Islet precursor cell (in vitro differentiated cells): ENCODE measurements around the gene CARD10.
A peak's percentile ranks its signal among the peaks of the same experiment; 100 is the strongest.

Experiments
- DNase-seq: peaks from one replicate; pipeline ENCODE4 v3.0.0-alpha.2; 2018

The CARD10 gene

DNA sequence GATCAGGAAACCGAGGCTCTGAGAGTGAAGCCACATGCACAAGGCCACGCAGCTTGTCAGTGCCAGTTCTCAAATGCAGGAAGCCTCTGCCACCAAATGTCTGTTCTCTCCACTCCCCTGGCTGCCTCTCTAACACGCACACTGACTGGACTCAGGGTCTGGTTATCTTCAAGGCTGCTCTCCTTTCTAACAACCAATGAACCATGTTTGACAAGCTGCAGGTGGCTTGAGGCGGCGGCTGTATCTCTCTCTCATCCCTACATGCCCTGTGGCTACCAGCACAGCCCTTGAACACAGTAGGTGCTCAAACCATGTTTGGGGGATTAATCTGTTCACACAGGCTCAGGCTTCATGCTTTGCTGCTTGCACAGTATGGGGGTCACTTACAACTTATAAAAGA lies 56.8 kb downstream of the CARD10 start:
- DNase-seq: no peak

DNA sequence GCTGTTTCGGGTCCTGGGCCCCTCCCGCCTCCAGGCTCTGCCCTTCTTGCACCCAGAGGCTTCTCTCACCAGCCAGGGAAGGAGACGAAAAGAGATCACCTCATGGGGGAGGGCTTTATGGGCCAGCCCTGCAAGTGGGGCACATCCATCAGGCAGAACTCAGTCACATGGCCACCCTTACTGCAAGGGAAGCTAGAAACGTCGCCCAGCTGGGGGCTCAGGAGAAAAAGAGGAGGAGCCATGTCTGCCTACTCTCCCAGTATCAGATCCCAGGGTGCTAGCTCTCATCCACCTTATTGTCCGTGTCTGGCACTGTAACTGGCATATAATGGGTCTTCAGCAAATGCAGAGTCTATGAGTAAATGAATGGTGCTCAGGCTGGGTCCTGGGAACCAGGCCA lies 57.3 kb downstream of the CARD10 start:
- DNase-seq: no peak

DNA sequence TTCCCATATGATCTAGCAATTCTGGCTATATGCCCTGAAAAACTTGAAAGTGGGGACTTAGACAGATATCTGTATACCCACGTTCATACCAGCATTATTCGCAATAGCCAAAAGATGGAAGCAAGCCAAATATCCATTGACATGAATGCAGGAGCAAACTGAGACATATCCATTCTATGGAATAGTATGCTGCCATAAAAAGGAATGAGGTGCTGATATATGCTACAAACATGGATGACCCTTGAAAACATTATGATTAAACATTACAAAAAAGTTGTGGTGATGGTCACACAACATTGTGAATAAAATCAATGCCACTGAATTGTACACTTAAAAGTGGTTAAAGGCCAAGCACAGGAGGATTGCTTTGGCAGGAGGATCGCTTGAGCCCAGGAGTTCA lies 58.5 kb downstream of the CARD10 start:
- no peak for DNase-seq

DNA sequence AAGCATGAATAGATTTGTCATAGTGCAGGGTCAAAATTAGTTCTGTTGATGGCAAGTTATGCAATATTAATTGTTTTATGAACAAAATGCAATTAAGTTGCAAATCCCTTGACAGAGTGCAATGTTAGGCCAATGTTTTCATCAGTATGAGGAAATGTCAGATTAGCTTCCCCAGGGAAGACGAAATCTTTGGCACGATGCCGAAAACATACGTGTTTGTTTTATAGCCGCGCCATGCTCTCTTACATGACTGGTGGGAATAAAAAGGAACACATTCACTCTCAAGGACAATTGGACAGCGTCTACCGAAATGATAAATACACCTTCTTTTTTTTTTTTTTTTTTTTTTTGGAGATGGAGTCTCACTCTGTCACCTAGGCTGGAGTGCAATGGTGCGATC lies 60.0 kb downstream of the CARD10 start:
- no peak for DNase-seq

DNA sequence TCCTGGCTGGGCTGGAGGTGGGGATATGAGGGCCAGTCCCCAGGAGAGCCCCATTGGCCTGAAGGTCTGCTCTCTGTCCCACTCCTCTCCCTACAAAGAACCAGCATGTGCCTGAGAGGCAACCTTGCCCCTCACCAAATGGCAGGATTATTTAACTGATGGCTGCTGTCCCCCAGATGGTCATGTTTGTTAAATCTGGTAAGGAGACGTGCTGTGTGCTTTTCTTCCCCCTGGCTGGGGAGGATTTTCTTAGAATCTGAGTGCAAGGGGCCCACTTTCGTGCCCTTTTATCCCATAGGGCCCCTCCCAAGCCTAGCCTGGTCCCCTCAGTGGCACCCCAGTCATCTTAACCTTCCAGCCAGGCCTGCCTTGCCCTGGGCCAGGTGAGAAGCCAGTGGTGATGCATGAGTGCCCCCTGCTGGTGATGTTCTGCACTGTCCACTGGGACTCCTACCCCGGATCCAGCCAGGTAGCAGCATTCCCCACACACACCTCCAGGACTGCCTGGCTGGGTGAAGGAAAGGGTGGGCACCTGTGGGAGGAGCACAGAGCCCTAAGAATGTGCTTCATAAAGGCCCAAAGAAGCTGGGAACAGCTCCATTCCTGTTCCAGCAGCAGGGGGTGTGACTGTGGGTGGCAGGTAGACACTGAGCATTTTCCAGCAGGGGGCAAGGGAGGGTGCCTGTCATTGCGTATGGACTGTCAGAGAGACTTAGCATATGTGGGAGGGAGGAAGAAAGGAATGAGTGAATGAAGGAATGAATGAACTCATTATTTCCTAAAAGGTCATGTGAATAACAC lies 61.9 kb downstream of the CARD10 start:
- peak; percentile 93 for DNase-seq

DNA sequence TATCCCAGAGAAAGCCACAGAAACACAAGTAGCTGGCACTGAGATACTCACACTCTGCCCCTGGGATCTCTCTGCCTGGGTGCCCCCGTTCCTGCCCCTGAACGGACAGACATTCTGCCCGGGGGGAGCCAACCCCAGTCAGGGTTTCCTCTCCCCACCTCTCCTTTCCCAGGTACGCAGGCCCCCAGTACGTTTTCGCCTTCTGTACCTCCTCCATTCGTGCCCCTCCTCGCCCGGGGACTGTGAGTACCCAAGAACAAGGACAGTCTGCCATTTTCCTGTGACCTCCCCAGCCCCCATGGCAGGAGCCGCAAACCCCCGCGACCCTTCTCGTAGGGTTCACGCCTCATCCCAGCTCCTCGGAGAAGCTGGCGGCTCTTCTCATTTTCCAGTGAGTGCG lies 62.9 kb downstream of the CARD10 start:
- DNase-seq: no peak

DNA sequence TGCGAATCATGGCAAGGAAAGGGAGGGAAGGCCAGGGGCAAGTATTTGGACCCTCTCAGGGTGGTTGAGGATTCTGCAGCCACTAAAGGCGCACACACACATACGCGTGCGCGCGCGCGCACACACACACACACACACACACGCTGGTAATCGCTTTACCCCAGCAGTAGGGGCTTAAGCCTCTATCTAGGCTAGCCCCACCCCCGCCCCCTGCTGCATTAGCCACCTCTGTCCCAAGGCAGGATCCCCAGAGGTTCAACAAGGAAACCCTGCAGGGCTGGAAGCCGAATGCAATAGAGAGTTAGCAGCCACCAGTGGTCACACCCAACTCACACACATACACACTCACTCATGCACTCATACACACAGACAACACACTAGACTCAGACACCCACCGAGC lies 63.3 kb downstream of the CARD10 start:
- no peak for DNase-seq

DNA sequence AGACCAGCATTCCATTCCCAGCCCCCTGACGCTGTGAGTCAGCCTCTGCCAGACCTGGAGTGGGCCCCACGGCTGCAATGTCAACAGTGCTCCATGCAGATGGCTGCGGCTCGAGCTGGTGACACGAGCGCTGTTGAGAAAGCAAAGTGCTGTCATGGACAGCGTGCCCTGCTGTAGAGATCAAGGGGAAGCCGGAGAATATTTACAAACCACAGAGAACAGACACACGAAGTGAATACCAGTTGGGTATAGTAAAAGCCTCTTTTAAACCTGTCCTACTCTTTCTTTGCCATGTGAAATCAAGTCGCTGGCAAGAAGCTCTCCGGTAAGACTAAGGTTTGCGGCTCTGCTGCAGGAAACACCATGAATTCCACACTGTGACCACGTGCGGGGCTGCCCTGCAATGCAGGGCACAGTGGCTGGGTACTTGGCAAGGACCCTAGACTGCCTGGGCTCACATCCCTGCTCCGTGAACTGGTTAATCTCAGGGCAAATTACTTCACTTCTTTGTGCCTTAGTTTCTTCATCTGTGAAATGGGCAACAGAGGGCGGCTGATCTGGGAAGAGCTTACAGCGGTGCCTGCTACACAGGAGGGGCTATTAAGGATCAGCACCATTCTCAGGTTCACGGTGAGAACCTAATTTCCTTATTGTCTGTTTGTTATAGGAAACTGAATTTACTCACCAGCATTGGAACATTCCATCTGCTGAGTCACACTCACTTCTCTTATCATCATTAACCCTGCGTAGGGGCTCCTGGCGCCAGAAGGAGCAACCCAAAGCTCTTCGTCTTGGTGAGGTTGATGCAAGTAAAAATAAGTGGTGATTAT lies 64.1 kb downstream of the CARD10 start:
- peak; percentile 81 for DNase-seq

DNA sequence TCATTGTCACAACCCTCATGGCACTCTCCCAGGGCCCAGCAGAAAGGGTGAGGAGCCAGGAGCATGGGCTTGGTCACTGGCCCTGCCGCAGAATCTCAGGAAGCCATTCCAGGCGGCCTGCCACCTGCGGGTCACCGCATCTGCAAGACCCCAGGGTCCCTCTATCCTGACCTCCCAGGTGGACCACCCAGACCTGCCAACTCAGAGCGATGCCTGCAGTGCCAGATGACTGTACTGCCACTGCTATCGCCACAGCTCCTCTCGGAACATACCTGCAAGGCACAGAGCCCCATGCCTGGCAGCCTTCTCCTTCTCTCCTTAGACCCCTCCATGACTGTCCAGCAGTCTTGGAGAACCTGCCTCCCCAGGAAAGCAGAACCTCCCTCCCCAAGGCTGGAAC lies 65.5 kb downstream of the CARD10 start:
- no peak for DNase-seq

DNA sequence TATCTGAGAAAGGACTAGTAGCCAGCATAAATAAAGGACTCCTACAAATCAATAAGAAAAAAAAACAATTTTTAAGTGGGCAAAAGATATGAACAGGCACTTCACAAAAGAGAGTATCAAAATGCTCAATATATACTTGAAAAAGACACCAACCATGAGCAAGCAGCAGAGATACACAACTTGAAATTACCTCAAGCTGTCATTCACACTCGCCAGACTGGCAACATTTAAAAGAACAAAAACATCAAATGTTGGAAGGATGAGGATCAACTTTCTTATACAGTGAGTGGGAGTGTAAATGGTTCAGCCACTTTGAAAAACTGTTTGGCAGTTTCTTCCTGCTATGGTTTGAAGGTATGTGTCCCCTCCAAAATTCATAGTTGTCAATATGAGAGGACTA lies 68.0 kb downstream of the CARD10 start:
- DNase-seq: no peak

DNA sequence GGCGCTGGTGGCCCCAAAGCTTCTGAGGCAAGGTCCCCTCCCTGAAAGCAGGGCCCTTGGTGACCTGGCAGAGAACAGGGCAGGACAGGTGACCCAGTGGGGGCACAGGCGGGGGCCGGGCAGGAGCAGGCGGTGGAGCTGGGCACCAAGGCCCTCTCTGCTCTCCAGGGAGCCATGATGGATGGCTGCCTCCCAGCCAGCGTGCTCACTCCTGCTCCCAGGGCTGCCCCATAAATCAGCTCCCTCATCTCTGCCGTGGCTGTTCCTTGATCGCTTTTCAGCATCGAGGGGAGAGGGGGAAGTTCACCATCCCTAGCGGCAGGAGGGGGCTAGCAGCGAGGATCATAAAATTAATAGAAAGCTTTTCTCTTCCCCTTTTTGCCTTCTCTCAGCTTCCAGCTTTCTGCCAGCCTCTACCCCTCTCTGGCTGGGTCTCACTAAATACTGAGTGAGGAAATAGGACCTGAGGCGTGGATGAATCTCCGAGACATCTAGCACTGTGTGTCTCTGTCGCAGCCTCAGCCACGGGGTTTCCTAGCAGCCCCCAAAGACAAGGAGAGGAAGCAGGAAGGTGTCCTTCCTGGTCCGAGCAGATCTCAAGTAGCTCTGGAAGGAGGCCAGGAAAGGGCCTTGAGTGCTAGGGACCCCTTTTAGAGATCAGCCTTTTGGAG lies 69.7 kb downstream of the CARD10 start:
- DNase-seq: no peak

DNA sequence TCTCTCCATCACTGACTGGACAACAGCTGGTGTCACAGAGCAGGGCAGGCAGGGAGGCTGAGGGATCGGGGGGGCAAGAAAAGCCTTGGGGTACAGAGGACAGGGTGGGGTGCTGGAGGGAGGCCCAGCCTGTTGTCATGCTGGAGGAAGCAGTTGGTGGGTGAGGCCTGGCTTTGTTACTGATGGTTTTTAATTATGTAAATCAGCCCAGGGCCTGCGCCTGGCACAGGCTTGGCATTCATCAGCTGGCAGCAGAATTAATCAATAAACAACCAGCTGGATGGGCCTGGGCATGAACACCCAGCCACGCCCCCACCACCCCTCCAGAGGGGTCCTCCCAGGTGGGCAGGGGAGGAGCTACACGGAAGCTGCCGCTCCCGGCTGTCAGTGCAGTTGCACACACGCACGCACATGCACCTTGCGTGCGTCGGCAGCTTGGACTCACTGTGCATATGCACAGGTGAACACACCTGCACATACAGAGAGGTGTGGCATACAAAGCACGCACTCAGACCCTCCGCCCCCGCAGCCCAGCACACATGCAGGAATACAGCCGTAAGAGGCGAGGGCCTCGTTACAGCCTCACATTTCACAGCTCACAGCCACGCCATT lies 70.6 kb downstream of the CARD10 start:
- DNase-seq: no peak

DNA sequence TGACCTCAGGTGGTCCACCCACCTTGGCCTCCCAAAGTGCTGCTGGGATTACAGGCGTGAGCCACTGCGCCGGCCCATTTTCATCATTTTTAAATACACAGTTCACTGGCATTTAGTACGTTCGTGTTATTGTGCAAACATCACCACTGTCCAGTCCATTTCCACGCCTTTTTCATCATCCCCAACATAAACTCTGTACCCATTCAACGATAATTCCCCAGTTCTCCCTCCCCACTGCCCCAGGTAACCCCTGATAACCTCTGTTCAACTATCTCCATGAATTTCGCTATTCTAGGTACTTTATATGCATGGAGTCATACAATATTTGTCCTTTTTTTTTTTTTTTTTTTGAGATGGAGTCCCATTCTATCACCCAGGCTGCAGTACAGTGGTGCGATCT lies 73.7 kb downstream of the CARD10 start:
- no peak for DNase-seq

DNA sequence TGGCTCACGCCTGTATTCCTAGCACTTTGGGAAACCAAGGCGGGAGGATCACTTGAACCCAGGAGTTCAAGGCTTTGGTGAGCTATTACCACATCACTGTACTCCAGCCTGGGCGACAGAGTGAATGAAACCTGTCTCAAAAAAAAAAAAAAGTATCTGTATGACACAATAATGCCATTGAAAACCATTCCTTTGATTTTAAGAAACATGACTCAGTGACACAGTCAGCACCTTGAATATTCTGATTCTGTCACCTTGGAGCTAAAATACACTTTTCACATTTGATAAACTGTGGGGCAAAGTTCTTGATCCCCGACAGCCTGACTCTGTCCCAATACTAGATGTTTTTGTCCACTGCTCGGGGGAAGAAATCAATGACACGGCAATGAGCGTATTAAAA lies 75.2 kb downstream of the CARD10 start:
- no peak for DNase-seq

DNA sequence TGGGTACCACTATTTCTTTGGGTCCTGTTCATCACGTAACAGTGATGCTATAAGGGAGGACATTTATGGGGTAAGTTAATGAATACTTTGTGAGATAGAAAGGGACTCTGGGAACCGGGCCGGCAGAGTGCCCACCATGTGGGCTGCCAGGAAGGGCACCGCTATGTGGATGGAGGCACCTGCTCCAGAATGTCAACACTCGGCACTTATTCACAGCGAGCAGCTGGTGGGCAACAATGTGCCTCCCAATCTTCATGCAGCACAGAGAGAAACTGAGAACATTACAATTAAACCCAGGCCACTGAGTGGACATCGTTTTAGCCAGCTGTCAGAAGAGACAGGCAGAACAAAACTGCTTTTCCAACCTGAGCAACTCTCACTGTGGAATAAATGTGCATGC lies 76.1 kb downstream of the CARD10 start:
- peak; percentile 33 for DNase-seq

DNA sequence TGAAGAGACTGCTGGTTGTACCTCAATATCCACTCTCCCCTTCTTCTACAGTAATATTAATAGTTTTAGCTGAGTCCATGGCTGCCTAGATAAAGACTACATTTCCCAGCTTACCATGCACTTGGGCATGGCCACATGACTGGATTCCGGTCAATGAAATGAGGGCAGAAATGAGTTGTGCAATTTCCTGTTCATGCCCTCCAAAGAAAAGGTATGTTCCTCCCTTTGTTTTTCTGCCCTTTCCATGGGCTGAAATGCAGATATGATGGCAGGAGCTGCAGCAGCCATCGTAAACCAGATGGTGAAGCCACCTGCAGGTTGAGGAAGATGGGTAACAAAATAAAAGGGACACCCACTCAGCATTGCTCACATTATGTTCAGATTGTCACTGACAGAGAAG lies 76.7 kb downstream of the CARD10 start:
- DNase-seq: peak; percentile 22

DNA sequence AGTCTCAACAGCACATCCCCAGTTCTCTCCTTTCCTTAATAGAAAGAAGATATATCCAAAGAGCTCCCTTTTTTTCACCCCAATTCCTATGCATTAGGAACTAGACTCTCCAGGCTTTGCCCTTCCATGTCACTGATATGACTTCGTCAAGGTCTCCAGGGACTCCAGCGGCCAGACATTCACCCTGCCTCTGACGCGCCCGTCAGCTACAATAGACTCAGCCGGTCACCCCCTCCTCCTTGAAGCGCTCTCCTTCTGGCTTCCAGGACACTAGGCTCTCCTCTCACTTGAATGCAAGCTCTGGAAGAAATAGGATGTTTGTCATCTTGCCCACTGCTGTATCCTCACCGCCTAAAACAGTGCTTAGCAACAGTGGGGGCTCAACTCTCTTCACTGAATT lies 77.1 kb downstream of the CARD10 start:
- peak; percentile 21 for DNase-seq

DNA sequence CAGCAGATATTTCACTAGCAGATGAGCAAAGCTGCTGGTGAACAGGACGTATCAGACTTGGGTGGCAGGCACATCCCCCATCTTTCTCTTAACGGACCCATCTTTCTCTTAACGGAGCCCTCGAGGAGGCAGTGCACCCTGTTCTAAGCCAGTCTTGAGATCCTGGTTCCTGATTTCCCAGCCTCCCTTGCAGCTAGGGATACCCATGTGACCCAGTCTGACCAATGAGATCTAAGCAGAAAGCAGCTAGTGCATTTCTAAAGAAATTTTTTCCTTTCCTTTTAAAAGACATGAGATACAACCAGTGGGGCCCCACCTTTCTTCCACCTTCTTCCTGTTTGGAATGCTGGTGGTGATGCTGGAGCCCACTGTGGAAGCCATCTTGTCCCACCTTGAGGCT lies 78.3 kb downstream of the CARD10 start:
- DNase-seq: no peak
